T47D (cell line): ENCODE measurements around the gene SEPHS2.
"Not testable (repeated sequence)": the region's sequence is repeated elsewhere in the genome, so short reads cannot be mapped to it uniquely, and the experiment has no call there.

Experiments used
- DNase-seq, 2 experiments: peaks; one replicate each; pipeline versions ENCODE4 v3.0.0 to v3.0.0-alpha.2; 2011 to 2012; ENCODE audit warnings: low read depth in 1 of 2, low spot score in 1 of 2
- JUND ChIP-seq: IDR thresholded peaks from 2 replicates; pipeline ENCODE4 v1.6.1; 2012; ENCODE audit warnings: low read depth
- in situ Hi-C: cut with HindIII; loops from 2 replicates; pipeline ENCODE4 v1.10.0; 2016; ENCODE audit warnings: low sequenced_read_pairs, low pct_unique_long_range_greater_than_20kb

Gene SEPHS2

GRCh38 chr16:30458561-30459394 is 13.1 kb upstream of the SEPHS2 start:
- in situ Hi-C loops, result no loop called here
- no peak for DNase-seq
- TF ChIP-seq JUND, result no peak

DNA sequence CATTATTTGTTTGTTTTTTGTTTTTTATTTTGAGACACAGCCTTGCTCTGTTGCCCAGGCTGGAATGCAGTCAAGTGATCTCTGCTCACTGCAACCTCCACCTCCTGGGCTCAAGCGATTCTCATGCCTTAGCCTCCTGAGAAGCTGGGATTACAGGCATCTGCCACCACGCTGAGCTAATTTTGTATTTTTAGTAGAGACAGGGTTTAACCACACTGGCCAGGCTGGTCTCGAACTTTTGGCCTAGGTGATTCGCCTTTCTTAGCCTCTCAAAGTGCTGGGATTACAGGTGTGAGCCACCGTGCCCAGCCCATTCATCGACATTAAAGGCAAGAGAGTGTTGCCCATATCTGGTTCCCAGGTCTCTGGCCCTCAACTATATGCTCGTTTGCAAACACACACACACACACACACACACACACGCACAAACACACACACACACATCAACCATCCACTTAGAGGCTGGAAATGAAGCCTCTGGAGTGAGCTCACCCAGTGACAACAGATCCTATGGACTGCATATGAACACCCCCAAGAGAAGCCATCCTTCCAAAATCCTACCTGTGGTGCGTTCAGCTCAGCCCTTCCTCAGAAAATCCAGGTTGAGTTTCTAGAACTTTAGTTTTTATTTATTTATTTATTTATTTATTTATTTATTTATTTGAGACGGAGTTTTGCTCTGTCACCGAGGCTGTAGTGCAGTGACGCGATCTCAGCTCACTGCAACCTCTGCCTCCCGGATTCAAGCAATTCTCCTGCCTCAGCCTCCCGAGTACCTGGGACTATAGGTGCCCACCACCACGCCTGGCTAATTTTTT is 12.3 kb upstream of the SEPHS2 start:
- DNase-seq, result no peak
- no peak for TF ChIP-seq JUND

GRCh38 chr16:30457256-30457655 is 11.6 kb upstream of the SEPHS2 start:
- TF ChIP-seq JUND, result no peak
- in situ Hi-C loops, result no loop called here
- DNase-seq, result no peak

More for the DNA sequence above, 12.3 kb upstream of the SEPHS2 start:
- in situ Hi-C loops, result no loop called here

GRCh38 chr16:30456302-30456701 is 10.6 kb upstream of the SEPHS2 start:
- no peak for DNase-seq
- in situ Hi-C loops, result no loop called here
- TF ChIP-seq JUND, result no peak

DNA sequence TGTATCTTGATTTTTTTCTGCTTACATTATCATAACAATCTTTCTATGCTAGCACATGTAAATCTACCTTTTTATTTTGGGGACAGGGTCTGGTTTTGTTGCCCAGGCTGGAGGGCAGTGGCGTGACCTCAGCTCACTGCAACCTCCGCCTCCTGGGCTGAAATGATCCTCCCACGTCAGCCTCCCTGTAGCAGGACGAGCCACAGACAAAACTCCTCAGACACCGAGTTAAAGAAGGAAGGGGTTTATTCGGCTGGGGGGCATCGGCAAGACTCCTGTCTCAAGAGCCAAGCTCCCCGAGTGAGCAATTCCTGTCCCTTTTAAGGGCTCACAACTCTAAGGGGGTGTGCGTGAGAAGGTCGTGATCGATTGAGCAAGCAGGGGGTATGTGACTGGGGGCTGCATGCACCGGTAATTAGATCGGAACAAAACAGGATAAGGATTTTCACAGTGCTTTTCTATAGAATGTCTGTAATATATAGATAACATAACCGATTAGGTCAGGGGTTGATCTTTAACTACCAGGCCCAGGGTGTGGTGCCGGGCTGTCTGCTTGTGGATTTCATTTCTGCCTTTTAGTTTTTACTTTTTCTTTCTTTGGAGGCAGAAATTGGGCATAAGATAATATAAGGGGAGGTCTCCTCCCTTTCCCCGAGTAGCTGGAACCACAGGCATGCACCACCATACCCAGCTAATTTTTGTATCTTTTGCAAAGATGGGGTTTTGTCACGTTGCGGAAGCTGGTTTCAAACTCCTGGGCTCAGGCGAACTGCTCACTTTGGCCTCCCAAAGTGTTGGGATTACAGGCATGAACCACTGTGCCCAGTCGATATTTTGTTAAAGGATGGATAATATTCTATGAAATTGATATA is 7.3 kb upstream of the SEPHS2 start:
- DNase-seq, in situ Hi-C loops: not testable (repeated sequence)

GRCh38 chr16:30449116-30449435 is 3.4 kb upstream of the SEPHS2 start:
- in situ Hi-C loops, result loop anchor here (25.0 kb wide), 1 partner anchor 188 kb away; no protein-coding TSS in a partner anchor
- TF ChIP-seq JUND, result no peak
- no peak for DNase-seq

- in situ Hi-C loops, result loop anchor here (25.0 kb wide), 1 partner anchor 190 kb away; no protein-coding TSS in a partner anchor
- no peak for TF ChIP-seq JUND
These were observed 2.0 kb upstream of the SEPHS2 start for GRCh38 chr16:30447512-30448226.

GRCh38 chr16:30446203-30446595 is 525 bp upstream of the SEPHS2 start:
- in situ Hi-C loops, result loop anchor here (25.0 kb wide), 1 partner anchor 191 kb away; no protein-coding TSS in a partner anchor
- TF ChIP-seq JUND, result no peak
- DNase-seq, result no peak

More at GRCh38 chr16:30447512-30448226, 2.0 kb upstream of the SEPHS2 start:
- DNase-seq, result no peak

DNA sequence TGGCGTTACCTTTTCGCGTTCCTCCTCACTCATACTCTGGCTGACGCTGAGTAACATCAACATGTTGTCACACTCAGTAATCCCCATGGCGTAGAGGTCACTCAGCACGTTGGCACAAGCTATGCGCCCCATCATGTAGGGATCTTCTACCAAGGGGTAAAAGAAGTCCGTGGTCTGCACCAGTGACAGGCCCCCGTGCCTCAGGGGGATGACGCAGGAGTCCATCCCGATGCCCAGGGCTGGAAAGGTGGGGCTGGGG is 596 bp downstream of the SEPHS2 start:
- no peak for DNase-seq
- no peak for TF ChIP-seq JUND
- in situ Hi-C loops, result loop anchor here (25.0 kb wide), 1 partner anchor 192 kb away; no protein-coding TSS in a partner anchor

DNA sequence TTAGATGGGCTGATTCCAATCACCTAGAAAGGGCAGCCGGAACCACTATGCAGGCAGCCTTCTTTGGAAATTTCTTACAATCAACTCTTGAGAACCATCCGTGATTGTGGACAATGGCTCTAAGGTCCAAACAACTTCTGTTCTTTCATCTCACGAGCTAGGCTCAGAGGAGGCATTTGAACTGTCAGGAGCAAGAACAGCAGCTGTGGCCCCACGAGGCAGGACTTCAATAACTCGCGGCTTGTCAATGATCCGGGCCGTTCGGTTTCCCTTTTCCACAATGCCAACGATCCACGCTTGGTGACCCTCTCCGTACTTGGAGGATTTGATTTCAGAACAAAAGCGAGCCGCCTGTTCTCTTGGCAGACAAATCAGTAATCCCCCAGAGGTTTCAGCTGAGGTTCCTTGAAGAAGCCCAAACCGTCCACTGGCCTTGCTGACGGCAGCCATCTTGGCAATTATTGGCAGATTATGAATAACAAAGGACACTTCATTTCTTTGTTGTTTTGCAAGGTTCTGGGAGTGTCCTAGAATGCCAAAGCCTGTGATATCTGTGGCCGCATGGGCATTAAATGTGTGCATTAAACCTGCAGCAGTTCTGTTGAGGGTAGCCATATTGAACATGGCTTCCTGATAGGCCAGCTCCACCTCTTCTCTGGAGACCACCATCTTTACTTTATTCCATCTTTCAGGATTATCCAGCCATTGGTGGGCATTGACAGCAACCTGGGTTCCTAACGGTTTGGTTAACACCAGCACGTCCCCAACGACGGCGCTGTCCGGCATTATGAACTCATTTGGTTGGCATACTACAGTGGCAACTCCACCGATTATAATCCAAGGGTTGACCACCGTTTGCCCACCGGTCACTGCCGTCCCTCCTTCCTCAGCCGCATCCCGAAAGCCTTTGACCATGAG is 1.2 kb downstream of the SEPHS2 start:
- no peak for DNase-seq
- TF ChIP-seq JUND, result no peak
- in situ Hi-C loops, result loop anchor here (25.0 kb wide), 1 partner anchor 193 kb away; no protein-coding TSS in a partner anchor

DNA sequence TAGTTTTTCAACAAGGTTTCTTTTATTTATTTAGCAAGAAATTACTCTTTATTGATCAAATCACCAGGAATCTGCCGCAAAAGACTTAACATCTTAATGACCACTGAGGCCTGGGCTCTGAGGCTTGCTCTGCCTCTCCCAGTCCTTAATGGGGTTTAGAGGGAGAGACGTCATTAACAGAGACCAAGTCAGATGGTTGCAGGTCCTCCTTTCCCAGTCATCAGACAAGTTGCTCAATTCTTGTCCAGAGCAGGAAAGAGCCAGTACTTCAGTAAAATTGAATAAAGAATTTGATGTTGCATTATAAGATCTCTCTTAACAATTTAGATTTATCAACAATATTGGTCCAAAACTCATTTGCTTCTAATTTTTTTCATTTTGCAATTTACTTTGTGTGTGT is 2.0 kb downstream of the SEPHS2 start:
- in situ Hi-C loops, result loop anchor here (25.0 kb wide), 1 partner anchor 194 kb away; no protein-coding TSS in a partner anchor
- no peak for DNase-seq
- TF ChIP-seq JUND, result no peak
